GM13977 (cell line): ENCODE data around the gene ITGA2B.

Experiments used
- DNase-seq: peaks from one replicate; pipeline ENCODE4 v3.0.0; 2012; ENCODE audit warnings: low spot score
- CTCF ChIP-seq: IDR thresholded peaks from 2 replicates; pipeline ENCODE4 v1.5.1; 2012; ENCODE audit warnings: mild to moderate bottlenecking, control low read depth; ENCODE audit not compliant: insufficient read depth; ENCODE audit errors: extremely low read depth, missing control alignments
- in situ Hi-C: fragments of 300-500 bp; cut with MboI; formaldehyde crosslinking; loops from one replicate; pipeline ENCODE4 v1.12.0; 2022; ENCODE audit warnings: low sequenced_read_pairs, low pct_unique_long_range_greater_than_20kb, mixed read lengths, inconsistent platforms; ENCODE audit not compliant: unreplicated experiment

ITGA2B gene

GRCh38 chr17:44355642-44356099, 33.8 kb downstream of the ITGA2B start:
- DNase-seq = peak; percentile 37
- TF ChIP-seq CTCF = no peak
- in situ Hi-C loops = no loop called here

DNA sequence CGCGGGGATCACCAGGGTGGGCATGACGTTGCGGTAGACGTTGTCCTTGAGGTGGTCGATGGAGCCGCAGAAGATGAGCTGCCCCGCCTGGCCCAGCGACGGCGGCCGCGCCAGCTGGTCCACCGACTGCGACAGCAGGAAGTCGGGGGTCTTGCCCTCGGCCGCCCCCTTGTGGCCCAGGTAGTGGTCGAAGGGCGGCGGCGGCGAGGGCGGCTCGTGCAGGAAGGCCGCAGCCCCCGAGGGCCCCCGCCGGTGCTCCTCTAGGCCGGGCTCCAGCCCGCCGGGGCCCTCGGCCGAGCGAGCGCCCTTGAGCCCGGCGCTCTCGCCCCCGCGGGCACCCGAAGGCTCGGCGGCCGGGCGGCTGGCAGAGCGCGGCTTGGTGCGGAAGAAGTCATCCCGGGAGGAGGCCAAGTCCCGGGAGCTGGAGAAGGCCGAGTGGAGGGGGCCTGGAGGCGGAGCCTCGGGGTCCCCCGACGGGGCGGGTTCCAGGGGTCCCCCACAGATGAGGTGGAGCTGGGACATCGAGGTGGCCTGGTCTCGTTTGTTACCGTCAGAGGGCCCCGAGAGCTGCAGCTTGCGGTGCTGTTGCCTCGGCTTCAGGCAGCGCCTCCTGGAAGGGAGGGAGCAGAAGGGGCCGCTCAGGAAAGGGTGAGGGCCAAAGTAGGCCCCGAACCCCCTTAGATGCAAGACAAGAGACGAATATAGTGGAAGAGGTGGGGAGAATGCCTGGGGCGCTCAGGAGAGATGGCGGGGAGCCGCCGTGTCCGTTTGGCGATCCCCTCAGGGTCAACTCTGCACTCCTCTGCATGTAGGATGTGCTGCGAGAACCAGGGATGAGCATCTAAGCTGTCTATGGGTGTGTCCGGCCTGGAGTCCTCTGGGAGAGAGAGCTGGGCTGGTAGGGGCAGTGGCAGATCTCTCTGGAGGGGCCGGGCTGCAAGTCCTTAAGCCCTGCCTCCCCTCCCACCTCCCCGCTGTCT, 34.6 kb downstream of the ITGA2B start:
- in situ Hi-C loops = no loop called here

GRCh38 chr17:44353672-44354331, 35.6 kb downstream of the ITGA2B start:
- in situ Hi-C loops = no loop called here
- peak; percentile 65 for DNase-seq
- TF ChIP-seq CTCF = no peak

More for the DNA sequence above, 34.6 kb downstream of the ITGA2B start:
- peak; percentile 72 for TF ChIP-seq CTCF
- DNase-seq = peak; percentile 88

- DNase-seq = peak; percentile 35
- no peak for TF ChIP-seq CTCF
- in situ Hi-C loops = no loop called here
Measured at GRCh38 chr17:44352828-44353671, 36.4 kb downstream of the ITGA2B start.

- DNase-seq = no peak
- in situ Hi-C loops = no loop called here
- TF ChIP-seq CTCF = no peak
Measured at GRCh38 chr17:44351961-44352827, 37.3 kb downstream of the ITGA2B start.
